Measurements from ENCODE around the gene POLR3H.

POLR3H gene

DNA sequence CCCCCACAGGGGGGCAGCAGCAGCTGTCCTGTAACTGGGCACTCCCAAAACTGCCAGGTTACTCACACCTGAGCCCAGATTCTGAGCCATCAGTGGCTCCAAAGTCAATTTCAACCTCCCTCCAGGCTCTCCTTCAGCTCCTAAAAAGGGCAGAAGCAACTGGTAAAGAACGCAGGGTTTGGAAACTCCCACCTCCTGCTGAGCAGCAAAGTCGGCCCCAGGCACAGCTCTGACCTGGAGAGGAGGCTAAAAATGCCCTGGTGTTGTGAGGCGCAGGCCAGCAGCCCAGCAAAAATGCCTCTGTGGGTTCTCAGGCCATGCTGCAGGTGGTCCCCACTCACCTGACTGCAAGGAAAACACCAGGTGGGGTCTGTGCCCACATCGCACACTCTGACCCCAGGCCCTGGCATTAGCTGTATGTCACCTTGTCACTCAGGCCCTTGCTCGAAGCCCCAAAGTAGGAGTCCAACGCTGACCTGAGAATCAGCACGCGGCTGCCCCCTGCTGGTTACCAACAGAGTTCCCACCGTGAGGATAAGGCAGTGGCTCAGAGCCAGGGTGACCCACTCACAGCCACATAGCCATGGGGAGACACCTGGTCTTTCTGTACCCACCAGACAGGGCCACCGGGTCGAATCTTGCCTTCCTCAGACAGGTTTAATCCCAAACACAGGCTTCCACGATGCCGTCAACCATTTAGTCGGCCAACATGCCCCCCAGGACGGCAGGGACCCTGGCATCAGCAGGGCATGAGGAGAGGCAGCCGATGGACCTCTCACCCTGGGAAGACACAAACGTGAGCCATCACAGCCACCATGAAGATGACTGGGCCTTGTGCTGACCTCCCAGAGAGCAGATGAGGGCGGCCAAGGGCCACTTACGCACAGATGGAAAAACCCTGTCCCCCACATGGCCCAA lies 11.1 kb downstream of the POLR3H start:
- DNase-seq: no peak

DNA sequence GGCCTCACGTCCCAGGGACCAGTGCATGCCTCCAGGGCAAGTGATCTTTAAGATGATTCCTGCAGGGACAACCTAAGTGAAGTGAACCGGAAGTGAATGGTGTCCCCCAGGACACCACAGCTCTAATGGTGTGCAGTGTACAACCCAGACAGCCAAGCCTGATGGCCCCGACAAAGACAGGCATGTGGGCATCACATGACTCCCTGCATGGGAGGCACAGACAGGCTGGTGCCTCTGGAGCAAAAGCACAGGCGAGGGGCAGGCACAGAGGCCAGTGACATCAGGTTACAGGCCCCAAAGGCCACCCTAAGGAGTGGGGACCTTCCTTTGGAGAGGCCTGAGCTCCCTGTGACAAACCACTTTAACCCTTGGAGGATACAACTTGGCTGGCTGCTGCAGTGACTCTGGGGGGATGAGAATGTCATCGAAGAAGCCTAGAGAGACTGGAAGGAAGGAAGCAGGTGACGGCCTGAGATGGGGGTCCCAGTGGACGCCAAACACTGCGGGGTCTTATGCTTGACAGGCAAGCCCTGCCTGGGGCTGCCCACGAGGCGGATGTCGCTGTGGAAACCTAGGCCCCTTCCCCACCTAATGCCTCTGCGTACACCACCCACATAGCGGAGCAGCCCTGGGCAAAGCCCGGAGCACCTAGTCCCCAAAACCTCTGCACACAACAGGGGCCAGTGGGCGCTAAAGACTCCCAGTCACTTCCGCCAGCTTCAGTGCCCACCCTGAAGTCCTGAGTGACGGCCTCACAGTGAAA lies 12.4 kb downstream of the POLR3H start:
- DNase-seq: no peak

DNA sequence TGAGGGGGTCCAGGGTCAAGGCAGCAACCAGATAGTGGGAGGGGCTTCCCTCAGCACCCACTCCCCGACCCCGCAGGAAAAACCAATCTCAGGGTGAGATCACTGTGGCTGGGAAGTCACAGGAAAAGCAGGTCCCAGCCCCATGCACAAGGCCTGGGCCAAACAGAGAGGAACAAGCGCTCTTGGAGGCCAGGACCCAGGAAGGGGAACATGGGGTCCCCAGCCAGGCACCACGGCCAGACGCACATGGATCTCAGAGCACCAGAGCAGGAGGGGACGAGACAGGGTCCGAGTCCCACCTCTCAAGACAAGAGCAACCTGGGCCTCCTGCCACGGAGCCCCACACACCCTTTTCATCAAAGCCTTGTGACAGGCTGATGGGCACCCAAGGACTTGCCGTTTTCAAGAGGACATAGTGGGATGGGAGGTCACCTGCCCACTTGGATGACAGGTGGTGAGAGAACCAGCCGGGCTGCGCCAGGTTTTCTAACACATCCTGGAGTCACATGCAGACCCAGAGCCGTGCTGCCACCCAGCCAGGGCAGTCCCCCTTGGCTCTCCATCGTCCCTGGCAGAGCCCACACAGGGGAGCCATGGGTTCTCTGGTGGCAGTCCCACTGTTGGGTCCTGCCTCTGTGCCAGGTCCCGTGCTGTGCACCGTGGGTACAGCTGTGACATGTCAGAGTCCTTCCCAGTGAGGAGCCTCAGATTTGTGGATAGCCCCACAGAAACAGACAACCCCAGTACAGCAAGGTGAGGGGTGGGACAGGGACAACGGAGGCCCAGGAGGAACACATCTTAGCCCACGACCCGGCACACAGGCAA lies 13.2 kb downstream of the POLR3H start:
- DNase-seq: no peak

DNA sequence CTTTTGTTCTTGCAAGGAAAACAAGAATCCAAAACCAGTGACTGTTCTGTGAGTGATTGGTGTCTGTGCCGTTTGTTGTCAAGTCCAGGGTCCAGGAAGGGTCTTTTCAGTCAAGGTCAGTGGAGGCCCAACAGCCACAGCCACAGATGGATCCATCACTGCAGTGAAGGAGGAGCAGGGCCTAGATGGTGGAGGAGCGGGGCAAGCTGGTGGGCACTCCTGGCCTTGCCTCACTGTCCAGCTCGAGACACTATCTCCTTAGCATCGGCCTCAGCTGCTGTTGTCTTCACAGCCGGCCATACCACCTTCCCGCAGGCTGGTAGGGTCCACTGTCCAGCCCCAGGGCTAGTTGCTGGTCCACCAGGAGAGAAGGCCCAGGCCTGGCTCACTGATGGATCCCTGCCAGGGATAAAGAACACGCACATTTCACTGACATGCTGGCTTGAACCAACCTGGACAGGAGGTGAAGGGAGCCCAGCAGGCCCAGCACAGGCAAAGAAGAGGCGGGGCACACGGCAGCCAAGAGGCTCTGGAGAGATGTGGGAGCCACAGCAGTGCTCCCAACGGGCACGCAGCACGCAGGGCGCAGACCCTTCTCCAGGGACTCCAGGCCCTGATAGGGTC lies 15.2 kb downstream of the POLR3H start:
- no peak for DNase-seq

DNA sequence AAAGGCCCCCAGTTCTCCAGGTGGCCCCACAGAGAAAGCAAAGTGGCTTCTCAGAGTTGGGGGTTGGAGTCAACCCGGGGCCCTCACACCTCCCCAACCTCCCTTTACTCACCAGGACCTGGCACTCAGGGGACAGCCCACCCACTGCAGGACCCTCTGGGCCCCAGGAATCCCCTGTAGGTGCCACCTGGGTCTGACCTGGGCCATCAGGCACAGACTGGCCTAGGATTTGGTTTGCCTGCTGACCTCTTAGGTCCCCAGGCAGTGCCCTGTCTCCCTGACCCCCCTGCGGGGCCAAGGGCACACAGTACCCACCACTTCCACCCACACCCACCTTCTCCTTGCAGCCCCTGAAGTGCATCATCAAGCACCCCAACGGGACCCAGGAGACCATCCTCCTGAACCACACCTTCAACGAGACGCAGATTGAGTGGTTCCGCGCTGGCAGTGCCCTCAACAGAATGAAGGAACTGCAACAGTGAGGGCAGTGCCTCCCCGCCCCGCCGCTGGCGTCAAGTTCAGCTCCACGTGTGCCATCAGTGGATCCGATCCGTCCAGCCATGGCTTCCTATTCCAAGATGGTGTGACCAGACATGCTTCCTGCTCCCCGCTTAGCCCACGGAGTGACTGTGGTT lies 16.0 kb downstream of the POLR3H start:
- no peak for DNase-seq

DNA sequence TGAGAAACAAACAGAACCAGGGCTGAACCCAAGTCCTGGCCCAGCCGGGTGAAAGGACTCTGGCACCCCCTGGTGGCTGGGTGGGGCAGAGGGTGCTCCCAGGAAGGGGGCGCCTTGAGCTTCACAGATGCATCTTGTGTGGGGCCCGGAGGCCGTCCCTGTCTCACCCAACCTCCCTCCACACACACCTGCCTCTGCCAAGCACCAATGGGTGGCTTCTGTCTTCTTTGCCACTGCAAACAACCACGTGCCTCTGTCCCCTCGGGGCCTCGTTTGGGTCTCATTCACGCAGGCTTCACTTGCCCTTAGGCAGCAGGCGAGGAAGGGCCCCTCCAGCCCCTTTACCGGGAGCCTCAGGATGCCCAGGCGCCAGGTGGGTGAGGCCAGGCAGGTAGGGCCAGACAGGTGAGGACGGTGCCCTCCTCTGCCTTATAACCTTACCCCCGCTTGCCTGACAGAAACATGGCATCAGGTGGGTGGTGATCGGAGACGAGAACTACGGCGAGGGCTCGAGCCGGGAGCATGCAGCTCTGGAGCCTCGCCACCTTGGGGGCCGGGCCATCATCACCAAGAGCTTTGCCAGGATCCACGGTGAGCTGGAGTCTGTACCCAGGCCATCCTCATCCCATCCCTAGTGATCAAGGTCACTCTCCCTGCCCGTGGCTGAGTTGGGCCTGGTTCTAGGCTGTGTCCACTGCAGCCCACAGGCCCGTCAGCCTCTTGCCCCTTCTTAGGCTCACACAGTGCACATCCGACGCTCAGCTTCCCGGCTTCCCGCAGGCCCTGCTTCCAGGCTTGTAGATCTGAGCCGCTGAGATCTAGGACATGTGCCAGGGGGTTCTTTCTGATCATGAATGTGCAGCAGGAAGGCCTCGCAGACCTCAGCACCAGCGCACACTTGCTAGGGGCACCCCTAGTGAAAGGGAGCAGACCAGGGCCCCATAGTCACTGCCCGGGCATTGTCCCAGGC lies 17.2 kb downstream of the POLR3H start:
- DNase-seq: no peak

DNA sequence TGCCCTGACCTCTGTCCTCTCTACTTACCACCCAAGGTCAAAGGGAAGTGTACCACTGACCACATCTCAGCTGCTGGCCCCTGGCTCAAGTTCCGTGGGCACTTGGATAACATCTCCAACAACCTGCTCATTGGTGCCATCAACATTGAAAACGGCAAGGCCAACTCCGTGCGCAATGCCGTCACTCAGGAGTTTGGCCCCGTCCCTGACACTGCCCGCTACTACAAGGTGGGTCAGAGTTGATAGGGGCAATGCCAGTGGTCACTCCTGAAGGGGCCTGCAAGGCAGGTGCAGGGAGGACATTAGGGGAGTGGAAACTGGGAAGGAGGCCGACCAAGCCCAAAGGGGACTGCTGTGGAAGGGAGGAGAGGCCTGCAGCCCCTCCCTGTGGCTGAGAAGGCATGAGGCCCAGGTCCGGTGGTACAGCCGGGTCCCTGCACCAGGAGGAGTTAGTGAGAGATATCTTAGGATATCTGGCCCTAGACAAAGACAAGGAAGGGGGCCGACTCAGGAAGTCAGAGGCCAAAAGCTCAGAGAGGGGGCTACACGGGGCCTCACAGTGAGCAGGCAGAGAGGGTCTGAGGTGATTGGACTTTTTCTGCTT lies 17.9 kb downstream of the POLR3H start:
- no peak for DNase-seq

DNA sequence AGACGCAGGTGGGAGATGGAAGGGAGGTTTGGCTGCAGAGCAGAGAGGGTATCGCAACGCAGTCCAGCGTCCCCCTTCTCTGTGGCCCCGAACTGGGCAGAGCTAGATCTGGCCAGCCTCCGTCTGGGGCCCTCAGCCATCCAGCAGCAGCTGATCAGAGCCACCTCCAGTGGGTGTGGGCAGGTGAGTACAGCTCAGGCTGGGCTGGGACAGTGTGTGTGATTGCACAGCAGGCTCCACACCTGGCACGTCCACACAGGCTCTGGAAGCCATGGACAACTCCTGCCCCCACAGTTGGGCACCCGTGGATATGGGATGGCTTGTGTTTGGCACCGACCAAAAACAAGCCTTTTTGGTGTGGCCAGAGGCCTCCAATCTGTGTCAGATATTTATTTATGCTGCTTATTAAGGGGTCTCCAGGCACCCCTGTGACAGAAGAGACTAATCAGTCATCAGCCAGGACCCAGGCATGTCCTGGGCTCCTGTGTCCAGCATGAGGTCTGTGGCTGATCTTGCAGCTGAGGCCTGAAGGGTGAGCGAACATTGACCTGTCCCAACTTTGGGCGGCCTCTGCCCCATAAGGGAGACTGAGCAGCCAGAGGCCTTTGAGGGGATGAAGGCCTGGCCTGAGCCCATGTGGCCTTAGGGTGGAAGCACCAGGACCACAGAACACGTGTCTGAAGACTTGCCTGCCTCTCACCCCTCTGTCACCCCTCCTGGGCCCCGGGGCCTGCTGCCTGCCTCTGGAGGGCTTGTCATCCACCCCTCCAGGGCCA lies 18.6 kb downstream of the POLR3H start:
- DNase-seq: no peak

DNA sequence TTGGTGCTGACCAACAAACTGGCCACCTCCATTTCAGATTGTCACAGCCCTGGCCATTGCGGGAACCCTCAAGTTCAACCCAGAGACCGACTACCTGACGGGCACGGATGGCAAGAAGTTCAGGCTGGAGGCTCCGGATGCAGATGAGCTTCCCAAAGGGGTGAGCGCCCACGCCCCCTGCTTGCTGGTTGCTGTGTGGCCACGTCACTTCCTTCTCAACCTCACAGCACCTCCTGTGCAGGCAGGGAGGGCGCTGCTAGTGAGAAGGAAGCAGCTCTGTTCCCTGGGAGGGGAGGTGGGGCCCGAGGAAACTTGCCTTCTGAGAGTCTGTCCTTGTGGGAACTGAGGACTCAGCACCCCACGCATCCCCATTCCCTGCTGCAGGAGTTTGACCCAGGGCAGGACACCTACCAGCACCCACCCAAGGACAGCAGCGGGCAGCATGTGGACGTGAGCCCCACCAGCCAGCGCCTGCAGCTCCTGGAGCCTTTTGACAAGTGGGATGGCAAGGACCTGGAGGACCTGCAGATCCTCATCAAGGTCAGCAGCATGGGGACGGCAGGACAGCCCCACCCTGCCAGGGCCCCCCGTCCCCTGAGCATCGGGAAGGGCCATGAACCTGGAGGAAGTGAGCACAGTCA lies 19.3 kb downstream of the POLR3H start:
- DNase-seq: no peak

DNA sequence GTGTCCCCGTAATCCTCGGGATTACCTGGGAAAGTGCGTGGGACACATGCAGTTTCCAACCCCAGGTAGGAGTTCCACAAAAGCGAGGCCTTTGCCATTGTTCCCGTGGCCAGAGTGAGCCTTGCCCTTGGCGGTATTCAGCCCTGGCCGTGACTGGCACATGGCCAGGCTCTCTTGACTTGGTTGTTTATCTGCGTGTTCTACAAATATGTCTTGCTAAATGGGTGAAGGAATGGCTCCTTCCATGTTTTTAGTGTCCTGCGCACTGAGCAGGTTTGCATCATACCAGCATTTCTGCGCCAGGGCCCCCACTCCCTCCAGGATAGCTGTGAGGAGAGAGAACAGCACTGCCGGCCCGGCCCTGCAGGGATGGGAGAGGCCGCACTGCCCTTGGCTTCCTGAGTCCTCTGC lies 20.0 kb downstream of the POLR3H start:
- no peak for DNase-seq

DNA sequence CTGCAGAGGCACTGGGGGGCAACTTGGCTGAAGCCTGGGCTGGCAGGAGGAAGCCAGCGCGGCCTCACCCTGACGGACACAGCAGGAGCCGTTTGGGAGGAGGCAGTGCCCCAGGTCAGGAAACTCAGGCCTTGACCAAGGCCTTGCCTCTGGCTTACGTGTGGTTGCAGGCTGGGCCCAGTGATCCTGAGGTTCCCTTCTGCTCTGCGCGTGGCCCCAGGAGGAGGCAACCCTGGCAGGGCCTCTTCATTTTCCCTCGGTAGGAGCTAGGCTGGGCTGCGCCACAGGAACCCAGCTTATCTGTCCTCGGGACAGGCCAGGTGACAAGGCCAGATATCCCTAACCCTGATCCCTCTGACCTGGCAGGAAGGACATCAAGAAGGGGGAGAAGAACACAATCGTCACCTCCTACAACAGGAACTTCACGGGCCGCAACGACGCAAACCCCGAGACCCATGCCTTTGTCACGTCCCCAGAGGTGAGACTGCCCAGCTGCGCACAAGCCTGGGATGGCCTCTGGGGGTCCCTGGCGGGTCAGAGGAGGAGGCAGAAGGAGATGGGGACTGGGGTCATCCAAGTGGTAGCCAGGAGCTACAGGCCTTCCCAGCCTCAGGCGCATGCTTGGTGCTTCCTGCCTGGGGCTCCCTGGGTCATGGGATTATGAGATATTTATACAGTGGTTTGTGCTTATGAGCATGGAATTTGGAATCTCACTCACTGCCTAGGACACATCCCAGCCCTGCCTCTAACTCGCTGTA lies 20.6 kb downstream of the POLR3H start:
- no peak for DNase-seq

DNA sequence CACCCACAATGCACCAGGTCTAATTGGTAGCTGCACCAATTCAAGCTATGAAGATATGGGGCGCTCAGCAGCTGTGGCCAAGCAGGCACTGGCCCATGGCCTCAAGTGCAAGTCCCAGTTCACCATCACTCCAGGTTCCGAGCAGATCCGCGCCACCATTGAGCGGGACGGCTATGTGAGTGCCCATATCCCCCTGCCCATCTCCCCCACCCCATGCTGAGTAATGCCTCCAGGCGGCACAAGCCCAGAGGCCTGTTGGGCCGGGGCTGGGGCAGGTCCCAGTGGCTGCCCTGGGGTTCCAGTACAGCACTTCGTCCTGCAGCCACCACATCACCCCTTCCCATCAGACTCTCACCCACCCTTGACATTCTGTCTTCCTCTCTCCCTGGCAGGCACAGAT lies 21.5 kb downstream of the POLR3H start:
- no peak for DNase-seq

DNA sequence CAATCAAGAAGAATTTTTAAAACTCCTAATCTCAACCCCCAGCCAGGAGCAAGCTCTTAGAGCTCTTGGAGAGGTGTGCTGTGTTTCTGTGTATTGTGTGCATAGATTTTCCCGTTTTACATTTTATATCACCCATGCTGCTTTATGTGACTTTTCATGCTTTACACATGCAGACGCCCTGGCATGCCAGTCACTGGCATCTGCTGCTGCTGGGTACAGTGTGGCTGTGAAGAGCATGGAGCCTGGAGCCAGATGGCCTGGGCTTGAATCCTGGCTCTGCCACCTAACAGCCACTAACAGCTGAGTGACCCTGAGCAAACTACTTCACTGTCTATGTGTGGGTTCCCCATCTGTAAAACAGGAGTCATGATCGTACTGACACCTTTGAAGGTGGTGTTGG lies 23.1 kb downstream of the POLR3H start:
- DNase-seq: no peak

DNA sequence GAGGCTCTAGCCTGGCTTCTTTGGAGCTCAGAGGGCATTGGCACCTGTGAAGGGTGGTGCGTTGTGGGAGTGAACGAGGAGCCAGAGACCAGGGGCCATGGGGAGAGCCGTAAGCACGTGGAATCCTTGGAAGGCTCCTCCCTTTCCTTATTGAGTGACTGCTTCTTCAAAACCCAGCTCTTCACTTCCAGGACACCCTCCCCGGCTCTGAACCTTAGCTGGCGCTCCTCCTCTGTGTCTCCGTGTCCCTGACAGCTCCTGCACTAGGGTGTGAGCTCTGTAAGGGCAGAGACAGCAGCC lies 26.3 kb downstream of the POLR3H start:
- DNase-seq: no peak

DNA sequence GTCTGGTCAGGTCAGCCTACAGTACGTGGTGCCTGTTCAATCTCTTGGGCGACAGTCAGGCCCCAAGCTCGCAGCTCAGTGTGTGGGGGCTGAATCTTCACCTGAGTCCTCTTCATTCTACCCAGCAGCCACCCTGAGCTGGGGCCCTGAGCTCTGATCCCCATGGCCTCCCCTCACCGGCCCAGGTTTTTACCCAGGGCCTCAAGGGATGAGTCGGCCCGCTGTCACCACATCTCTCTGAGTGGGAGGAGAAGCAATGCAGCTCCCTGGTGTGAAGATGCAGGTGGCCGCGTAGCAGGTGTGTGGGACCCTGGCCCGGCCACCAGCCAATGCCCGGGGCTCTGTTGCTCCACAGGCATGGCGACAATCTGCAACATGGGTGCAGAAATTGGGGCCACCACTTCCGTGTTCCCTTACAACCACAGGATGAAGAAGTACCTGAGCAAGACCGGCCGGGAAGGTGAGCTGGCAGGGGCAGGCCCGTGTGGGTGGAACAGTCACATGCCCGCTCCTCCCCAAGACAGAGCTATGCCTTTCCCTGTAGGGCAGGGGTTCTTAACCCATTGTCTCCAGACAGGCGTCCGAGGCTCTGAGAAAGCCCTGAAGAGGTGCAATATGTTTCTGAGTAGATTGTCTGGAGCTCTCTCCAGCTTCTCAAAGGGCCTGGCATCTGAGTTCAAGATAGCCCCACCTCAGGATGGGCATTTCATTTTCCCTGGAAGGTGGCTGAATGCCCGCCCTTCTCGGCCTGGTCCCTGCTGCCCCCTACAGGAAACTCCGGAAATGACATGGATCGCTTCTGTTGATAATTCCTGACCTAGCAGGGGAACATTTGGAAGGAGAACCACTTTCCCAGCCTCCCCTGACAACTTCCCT lies 26.9 kb downstream of the POLR3H start:
- DNase-seq: no peak

DNA sequence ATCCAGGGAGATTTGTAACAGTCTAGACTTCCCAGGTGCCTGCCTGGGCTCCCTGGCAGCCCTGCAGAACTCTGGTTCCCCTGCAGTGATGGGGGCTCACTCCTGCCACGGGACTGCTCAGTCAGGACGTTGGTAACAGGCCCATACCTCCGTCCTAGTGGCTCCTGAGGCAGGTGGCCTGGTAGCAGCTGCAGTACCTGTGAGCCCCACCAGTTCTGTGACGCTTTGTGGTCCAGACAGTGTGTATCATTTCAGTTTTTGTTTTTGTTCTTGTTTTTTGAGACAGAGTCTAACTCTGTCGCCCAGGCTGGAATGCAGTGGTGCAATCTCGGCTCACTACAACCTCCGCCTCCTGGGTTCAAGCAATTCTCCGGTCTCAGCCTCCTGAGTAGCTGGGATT lies 27.8 kb downstream of the POLR3H start:
- no peak for DNase-seq

DNA sequence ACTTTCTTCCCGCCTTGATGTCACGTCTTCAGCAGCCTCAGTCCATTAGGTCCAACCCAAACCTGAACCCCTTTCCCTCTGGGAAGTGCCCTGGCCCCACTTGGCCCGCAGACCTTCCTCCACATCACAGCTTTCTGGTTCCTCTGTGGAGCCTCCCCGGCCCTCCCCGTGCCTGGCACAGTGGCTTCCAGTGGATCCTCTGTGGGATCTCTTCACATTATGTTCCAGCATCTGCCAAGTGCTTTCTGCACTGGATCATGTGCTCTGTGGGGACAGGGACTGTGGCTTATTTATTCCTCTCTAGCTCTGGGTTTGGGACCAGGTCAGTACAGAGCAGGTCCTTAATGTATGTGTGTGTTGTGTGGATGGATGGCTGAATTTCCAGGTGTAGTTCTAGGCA lies 30.9 kb downstream of the POLR3H start:
- DNase-seq: no peak
